Ishikawa (cell line): ENCODE measurements around the gene PDZD2.

Experiments
- CEBPB ChIP-seq: IDR thresholded peaks from 2 replicates; pipeline ENCODE4 v1.6.1; 2012
- CREB1 ChIP-seq: IDR thresholded peaks from 2 replicates; pipeline ENCODE4 v1.6.1; 2012; ENCODE audit warnings: low read depth
- EGR1 ChIP-seq: IDR thresholded peaks from 2 replicates; pipeline ENCODE4 v1.6.1; 2012
- EP300 ChIP-seq: IDR thresholded peaks from 2 replicates; pipeline ENCODE4 v1.6.1; 2012; ENCODE audit warnings: borderline replicate concordance
- FOXM1 ChIP-seq: IDR thresholded peaks from 2 replicates; pipeline ENCODE4 v1.6.1; 2012; ENCODE audit warnings: low read depth, borderline replicate concordance
- MAX ChIP-seq: IDR thresholded peaks from 2 replicates; pipeline ENCODE4 v1.6.1; 2012
- NFIC ChIP-seq: IDR thresholded peaks from 2 replicates; pipeline ENCODE4 v1.6.1; 2012
- RAD21 ChIP-seq: IDR thresholded peaks from 2 replicates; pipeline ENCODE4 v1.6.1; 2012; ENCODE audit warnings: low read depth
- REST ChIP-seq: IDR thresholded peaks from 2 replicates; pipeline ENCODE4 v1.6.1; 2012; ENCODE audit warnings: low read depth, mild to moderate bottlenecking
- TAF1 ChIP-seq: IDR thresholded peaks from 2 replicates; pipeline ENCODE4 v1.6.1; 2012; ENCODE audit warnings: low read depth, mild to moderate bottlenecking
- TCF12 ChIP-seq: IDR thresholded peaks from 2 replicates; pipeline ENCODE4 v1.6.1; 2012; ENCODE audit warnings: low read depth
- TEAD4 ChIP-seq: IDR thresholded peaks from 2 replicates; pipeline ENCODE4 v1.6.1; 2012
- USF1 ChIP-seq: IDR thresholded peaks from 2 replicates; pipeline ENCODE4 v1.6.1; 2012
- YY1 ChIP-seq: IDR thresholded peaks from 2 replicates; pipeline ENCODE4 v1.6.1; 2012; ENCODE audit warnings: low read depth
- ZBTB7A ChIP-seq: IDR thresholded peaks from 2 replicates; pipeline ENCODE4 v1.6.1; 2012; ENCODE audit warnings: low read depth

Gene PDZD2

GRCh38 chr5:32029781-32030180, 390.9 kb downstream of the PDZD2 start:
- TF ChIP-seq USF1 (no peak), FOXM1 (no peak), EGR1 (no peak), TCF12 (no peak), TEAD4 (no peak), TAF1 (no peak), CREB1 (no peak), RAD21 (no peak), CEBPB (no peak), EP300 (no peak), REST (no peak), ZBTB7A (no peak), NFIC (no peak), YY1 (no peak), MAX (no peak)

GRCh38 chr5:32030222-32030621, 391.3 kb downstream of the PDZD2 start:
- TF ChIP-seq USF1 (peak; percentile 48), NFIC (no peak)

- no peak for TF ChIP-seq ZBTB7A
- no peak for TF ChIP-seq EGR1
- TF ChIP-seq TEAD4, result no peak
- no peak for TF ChIP-seq MAX
- TF ChIP-seq USF1, result no peak
- TF ChIP-seq TAF1, result no peak
- TF ChIP-seq TCF12, result no peak
- TF ChIP-seq RAD21, result no peak
- no peak for TF ChIP-seq REST
- TF ChIP-seq CEBPB, result no peak
- TF ChIP-seq NFIC, result no peak
- TF ChIP-seq CREB1, result no peak
- no peak for TF ChIP-seq YY1
- TF ChIP-seq FOXM1, result no peak
- no peak for TF ChIP-seq EP300
Observed at GRCh38 chr5:32030686-32031085, 391.8 kb downstream of the PDZD2 start.

GRCh38 chr5:32031089-32031488, 392.2 kb downstream of the PDZD2 start:
- TF ChIP-seq USF1 (no peak), EGR1 (no peak), MAX (no peak)

GRCh38 chr5:32038523-32038922, 399.6 kb downstream of the PDZD2 start:
- TF ChIP-seq REST, result no peak
- TF ChIP-seq FOXM1, result no peak
- TF ChIP-seq CEBPB, result no peak
- TF ChIP-seq TEAD4, result no peak
- no peak for TF ChIP-seq RAD21
